B cell (primary cell): Measurements from ENCODE around the gene ATIC. TPM values are rescaled to one million over a fixed set of nuclear protein-coding genes. Genes with fewer than 3 reads are reported as not detected.

Experiments used
- ATAC-seq: fragments of 200-7000 bp; cut with Tn5 transposase; one replicate; pipeline ENCODE4 v1.10.0; 2021; ENCODE audit warnings: low read depth, mild to moderate bottlenecking, moderate number of reproducible peaks, moderate library complexity
- CTCF ChIA-PET: fragments of 350-600 bp; sonication (Branson Sonifier 250); formaldehyde crosslinking; loops from one replicate; lab custom pipeline; 2021; ENCODE audit warnings: antibody characterized with exemption, inconsistent platforms; lab: Charles Lee
- POLR2A ChIA-PET: fragments of 350-600 bp; sonication (Branson Sonifier 250); formaldehyde crosslinking; loops from one replicate; lab custom pipeline; 2021; ENCODE audit warnings: antibody characterized with exemption; lab: Charles Lee
- DNase-seq: peaks from one replicate; pipeline ENCODE4 v3.0.0; 2013
- H2AFZ ChIP-seq: 2 replicates; pipeline ENCODE4 v1.6.1; 2012; ENCODE audit warnings: mild to moderate bottlenecking, low read depth, low read length; ENCODE audit not compliant: insufficient read depth, poor library complexity, severe bottlenecking
- H3K27ac ChIP-seq, 2 donors: 1 replicate in 1 of 2; 2 replicates in 1 of 2; pipeline ENCODE4 v1.5.1; 2012 to 2013; ENCODE audit warnings: low read length in 2 of 2, mild to moderate bottlenecking in 2 of 2, moderate library complexity in 1 of 2
- H3K27me3 ChIP-seq, 4 experiments: fragments of 200-600 bp in 1 of 4; sonication (generic) in 1 of 4; replicated peaks in 1 of 4; 1 replicate in 2 of 4; 2 replicates in 2 of 4; pipeline versions ENCODE4 v1.6.1 to v1.7.0; 2013 to 2016; ENCODE audit warnings: low read length in 3 of 4, mild to moderate bottlenecking in 2 of 4, mixed read lengths in 1 of 4, moderate library complexity in 1 of 4; ENCODE audit not compliant: insufficient read depth in 4 of 4, control insufficient read depth in 3 of 4; ENCODE audit errors: control extremely low read depth in 1 of 4
- H3K36me3 ChIP-seq, 2 experiments: replicated peaks in 1 of 2; 1 replicate in 1 of 2; 2 replicates in 1 of 2; pipeline versions ENCODE4 v1.6.1 to v1.7.1; 2013; ENCODE audit warnings: low read length in 1 of 2; ENCODE audit not compliant: insufficient read depth in 2 of 2, control insufficient read depth in 1 of 2; ENCODE audit errors: control extremely low read depth in 1 of 2, extremely low read depth in 1 of 2
- H3K4me1 ChIP-seq, 2 donors: fragments of 200-600 bp in 1 of 2; sonication (generic) in 1 of 2; 1 replicate in 1 of 2; 2 replicates in 1 of 2; pipeline versions ENCODE4 v1.5.1 to v1.6.1; 2013 to 2017; ENCODE audit warnings: low read length in 2 of 2; ENCODE audit not compliant: control insufficient read depth in 2 of 2, insufficient read depth in 2 of 2
- H3K4me2 ChIP-seq: replicated peaks from 2 replicates; pipeline ENCODE3; 2012; ENCODE audit warnings: mild to moderate bottlenecking, low read depth, low read length; ENCODE audit not compliant: poor library complexity, severe bottlenecking
- H3K4me3 ChIP-seq, 5 experiments: fragments of 200-600 bp in 1 of 5; sonication (generic) in 1 of 5; 1 replicate in 3 of 5; 2 replicates in 2 of 5; pipeline versions ENCODE4 v1.5.1 to v1.7.0; 2011 to 2016; ENCODE audit warnings: low read length in 4 of 5, mild to moderate bottlenecking in 4 of 5, low read depth in 2 of 5, control low read depth in 1 of 5, moderate library complexity in 1 of 5; ENCODE audit not compliant: insufficient read depth in 1 of 5; ENCODE audit errors: control extremely low read depth in 1 of 5, extremely low read depth in 1 of 5
- H3K79me2 ChIP-seq: fragments of 200-600 bp; sonication (generic); one replicate; pipeline ENCODE4 v1.6.0; 2016; ENCODE audit warnings: low read length; ENCODE audit not compliant: control insufficient read depth, insufficient read depth
- H3K9ac ChIP-seq: fragments of 200-600 bp; sonication (generic); 2 replicates; pipeline ENCODE4 v1.6.1; 2017; ENCODE audit warnings: mild to moderate bottlenecking, low read length, moderate library complexity
- H3K9me3 ChIP-seq, 3 donors: one replicate each; pipeline versions ENCODE4 v1.6.1 to v1.7.1; 2013; ENCODE audit warnings: low read length in 2 of 3; ENCODE audit not compliant: control insufficient read depth in 2 of 3, insufficient read depth in 1 of 3; ENCODE audit errors: control extremely low read depth in 1 of 3
- H4K20me1 ChIP-seq: 2 replicates; pipeline ENCODE4 v1.6.0; 2012; ENCODE audit warnings: mild to moderate bottlenecking, low read length; ENCODE audit not compliant: insufficient read depth, control insufficient read depth, poor library complexity, severe bottlenecking
- H3K27ac Mint-ChIP-seq: one replicate; pipeline ENCODE4 v1.8.0; 2021; ENCODE audit warnings: mixed read lengths
- H3K27me3 Mint-ChIP-seq: one replicate; pipeline ENCODE4 v1.8.0; 2021; ENCODE audit warnings: mixed read lengths
- H3K4me1 Mint-ChIP-seq: one replicate; pipeline ENCODE4 v1.8.0; 2021; ENCODE audit warnings: mixed read lengths
- H3K4me3 Mint-ChIP-seq: one replicate; pipeline ENCODE4 v1.8.0; 2021; ENCODE audit warnings: mixed read lengths
- H3K9me3 Mint-ChIP-seq: one replicate; pipeline ENCODE4 v1.8.0; 2022; ENCODE audit warnings: mixed read lengths; ENCODE audit not compliant: insufficient read depth
- EZH2 ChIP-seq: IDR thresholded peaks from 2 replicates; pipeline ENCODE4 v1.6.1; 2012; ENCODE audit warnings: borderline replicate concordance, low read depth, mild to moderate bottlenecking, moderate library complexity, low read length; ENCODE audit not compliant: insufficient read depth, poor library complexity, severe bottlenecking
- WGBS: methylation state at CpG from one replicate; pipeline ENCODE4 v1.1.5; 2013; ENCODE audit warnings: missing lambda C conversion rate; ENCODE audit not compliant: insufficient coverage; 5-methylcytosine and 5-hydroxymethylcytosine counted together
- intact Hi-C: fragments of 100-400 bp; cut with micrococcal nuclease; formaldehyde crosslinking; loops from one replicate; pipeline ENCODE4 v1.10.0; 2022
- polyA plus RNA-seq: library from polyadenylated mRNA; depleted of rRNA; stranded (reverse); fragments of >200 nt; gene quantifications from 2 replicates; pipeline ENCODE4 v1.2.3, GENCODE V29; 2012
- total RNA-seq, 2 donors: library from RNA; stranded (reverse); fragments of 120-200 nt in 1 of 2; gene quantifications; 1 replicate in 1 of 2; 2 replicates in 1 of 2; pipeline versions ENCODE4 v1.2.3 to v1.2.4, GENCODE V29; 2013 to 2022
- TF ChIP-seq, protein P1 (sequence below): fragments of 200-600 bp; IDR thresholded peaks from one replicate; pipeline ENCODE4 v1.8.0; 2022; ENCODE audit warnings: antibody characterized with exemption, mild to moderate bottlenecking

ATIC gene
- total and polyA plus RNA-seq, 2 donors (not counting 1 experiment from before 2014, with no cell fraction given), result 55.4 to 80.4 TPM

DNA sequence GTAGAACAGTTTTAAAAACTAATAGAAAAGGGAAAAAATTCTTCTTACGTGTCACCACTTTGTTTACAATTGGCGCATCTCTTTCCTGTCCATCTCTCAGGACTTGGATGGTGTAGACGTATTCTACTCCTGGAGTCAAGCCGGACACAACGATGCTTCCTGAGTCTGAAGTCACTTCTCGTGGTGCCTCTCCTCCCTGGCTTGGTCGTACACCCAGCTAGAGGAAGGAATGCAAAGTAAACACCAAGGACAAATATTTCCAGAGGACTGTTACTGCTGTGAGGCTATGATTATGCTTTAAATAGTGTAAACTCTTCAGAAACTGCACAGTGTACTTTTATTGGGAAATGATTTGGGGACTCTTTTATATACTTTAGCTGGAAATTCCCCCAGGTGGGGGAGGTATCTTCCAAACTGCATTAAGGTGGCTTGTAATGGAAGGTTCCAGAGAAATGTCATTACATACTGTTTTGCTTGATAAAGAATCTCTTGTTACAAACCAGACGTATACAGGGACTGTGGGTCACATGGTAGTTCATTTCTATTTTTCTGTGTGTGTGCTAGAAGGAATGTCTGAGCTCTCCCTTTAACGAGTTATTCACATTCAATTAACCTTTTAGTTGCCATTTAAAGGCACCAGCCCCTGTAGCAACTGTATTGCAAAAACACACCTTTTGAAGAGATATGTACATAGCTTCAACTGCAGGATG, 85.9 kb downstream of the ATIC start:
- Histone ChIP-seq H2AFZ (no peak overlapping the region), H3K36me3 (no peaks in the 10 kb centered on the region), H3K4me1 (no peaks in the 10 kb centered on the region), H3K9ac (no peak overlapping the region), H3K4me2 (no peak overlapping the region), H3K27ac (no peak overlapping the region), H4K20me1 (no peaks in the 10 kb centered on the region), H3K9me3 (no peaks in the 10 kb centered on the region), H3K27me3 (no peaks in the 10 kb centered on the region), H3K79me2 (no peaks in the 10 kb centered on the region), H3K4me3 (no peak overlapping the region)
- 90% methylated on average over 4 of the region's 9 CpGs for WGBS
- Mint-ChIP-seq H3K9me3 (no peaks in the 10 kb centered on the region), H3K4me3 (no peak overlapping the region), H3K4me1 (no peaks in the 10 kb centered on the region), H3K27ac (no peak overlapping the region), H3K27me3 (peaks cover 16% of the 10 kb centered on the region)
- intact Hi-C loops, result no loop called here
- ChIA-PET CTCF (no interaction called here), POLR2A (no interaction called here)
- ATAC-seq (no peak), DNase-seq (no peak)
- TF ChIP-seq, protein P1, sequence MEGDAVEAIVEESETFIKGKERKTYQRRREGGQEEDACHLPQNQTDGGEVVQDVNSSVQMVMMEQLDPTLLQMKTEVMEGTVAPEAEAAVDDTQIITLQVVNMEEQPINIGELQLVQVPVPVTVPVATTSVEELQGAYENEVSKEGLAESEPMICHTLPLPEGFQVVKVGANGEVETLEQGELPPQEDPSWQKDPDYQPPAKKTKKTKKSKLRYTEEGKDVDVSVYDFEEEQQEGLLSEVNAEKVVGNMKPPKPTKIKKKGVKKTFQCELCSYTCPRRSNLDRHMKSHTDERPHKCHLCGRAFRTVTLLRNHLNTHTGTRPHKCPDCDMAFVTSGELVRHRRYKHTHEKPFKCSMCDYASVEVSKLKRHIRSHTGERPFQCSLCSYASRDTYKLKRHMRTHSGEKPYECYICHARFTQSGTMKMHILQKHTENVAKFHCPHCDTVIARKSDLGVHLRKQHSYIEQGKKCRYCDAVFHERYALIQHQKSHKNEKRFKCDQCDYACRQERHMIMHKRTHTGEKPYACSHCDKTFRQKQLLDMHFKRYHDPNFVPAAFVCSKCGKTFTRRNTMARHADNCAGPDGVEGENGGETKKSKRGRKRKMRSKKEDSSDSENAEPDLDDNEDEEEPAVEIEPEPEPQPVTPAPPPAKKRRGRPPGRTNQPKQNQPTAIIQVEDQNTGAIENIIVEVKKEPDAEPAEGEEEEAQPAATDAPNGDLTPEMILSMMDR, result no peak
- no peak for TF ChIP-seq EZH2

DNA sequence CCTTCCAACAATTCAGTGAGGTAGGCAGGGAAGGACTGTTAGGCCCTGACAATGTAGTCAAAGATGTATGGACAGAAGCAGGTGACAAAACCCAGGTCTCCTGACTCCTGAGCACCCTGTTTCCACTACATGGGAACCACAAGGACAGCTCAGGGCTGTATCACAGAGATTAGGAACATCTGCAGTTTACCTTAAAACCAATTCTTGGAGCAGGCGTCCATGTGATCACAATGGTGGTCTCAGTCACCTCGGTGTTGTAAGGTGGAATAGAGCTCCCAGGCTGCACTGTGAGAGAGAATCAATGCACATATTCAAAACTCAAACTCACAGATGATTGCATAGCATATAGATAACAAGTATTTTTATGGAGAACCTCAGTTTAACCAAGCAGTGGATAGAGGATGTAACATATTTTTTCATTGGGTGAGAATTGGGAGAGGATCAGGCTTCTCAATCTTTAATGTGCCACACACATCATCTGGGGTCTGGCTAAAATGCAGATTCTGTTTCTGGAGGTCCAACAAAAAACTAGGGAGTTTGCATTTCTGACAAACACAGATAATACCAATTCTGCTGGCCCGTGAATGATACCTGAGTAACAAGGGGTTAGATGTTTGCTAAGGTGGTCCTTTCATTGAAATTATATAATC, 87.3 kb downstream of the ATIC start:
- intact Hi-C loops, result no loop called here

More for the DNA sequence above, 87.3 kb downstream of the ATIC start:
- Histone ChIP-seq H3K36me3 (no peaks in the 10 kb centered on the region), H3K4me2 (no peak overlapping the region), H3K9ac (no peak overlapping the region), H3K27ac (no peak overlapping the region), H3K9me3 (no peaks in the 10 kb centered on the region), H3K4me1 (no peaks in the 10 kb centered on the region), H3K27me3 (no peaks in the 10 kb centered on the region), H2AFZ (no peak overlapping the region), H4K20me1 (no peaks in the 10 kb centered on the region), H3K4me3 (no peak overlapping the region), H3K79me2 (no peaks in the 10 kb centered on the region)
- peaks cover 16% of the 10 kb centered on the region for H3K27me3 Mint-ChIP-seq
- no peak overlapping the region for H3K4me3 Mint-ChIP-seq
- no peaks in the 10 kb centered on the region for H3K9me3 Mint-ChIP-seq
- H3K27ac Mint-ChIP-seq, result no peak overlapping the region
- ChIA-PET POLR2A (no interaction called here), CTCF (no interaction called here)
- TF ChIP-seq, protein P1, result no peak
- TF ChIP-seq EZH2, result no peak
- DNase-seq (no peak), ATAC-seq (no peak)
- no CpG with 5 or more reads among the region's 3 CpGs for WGBS
- H3K4me1 Mint-ChIP-seq, result no peaks in the 10 kb centered on the region
